GM12878 (cell line): ENCODE measurements around the gene SERPINI1. TPM values are rescaled to one million over a fixed set of nuclear protein-coding genes. Genes with fewer than 3 reads are reported as not detected.

Source experiments
- ATAC-seq: fragments of 200-7000 bp; cut with Tn5 transposase; 3 replicates; pipeline ENCODE4 v1.9.1; 2020; ENCODE audit warnings: mild to moderate bottlenecking, moderate library complexity
- BruUV-seq: library from RNA; stranded (reverse); fragments of 400-500 nt; replicated peaks from 2 replicates; lab custom pipeline; 2021; lab: Mats Ljungman, UMichigan
- CTCF ChIA-PET: fragments of 300-600 bp; sonication (Branson Sonifier 250); formaldehyde crosslinking; extraction: SDS; loops from one replicate; lab custom pipeline; 2021; ENCODE audit warnings: inconsistent platforms; lab: Yijun Ruan, JAX
- POLR2A ChIA-PET: fragments of 350-600 bp; formaldehyde crosslinking; extraction: SDS; loops from one replicate; lab custom pipeline; 2021; ENCODE audit warnings: inconsistent platforms; lab: Charles Lee
- RAD21 ChIA-PET: fragments of 300-600 bp; sonication (Branson Sonifier 250); formaldehyde crosslinking; loops from one replicate; lab custom pipeline; 2023; ENCODE audit warnings: antibody characterized with exemption; ENCODE audit not compliant: unreplicated experiment; lab: Charles Lee
- SMC1A ChIA-PET: fragments of 300-600 bp; sonication (Branson Sonifier 250); formaldehyde crosslinking; loops from one replicate; lab custom pipeline; 2023; ENCODE audit not compliant: unreplicated experiment, uncharacterized antibody; lab: Charles Lee
- DNase-seq: peaks from one replicate; pipeline ENCODE4 v3.0.0-alpha.2; 2011; ENCODE audit warnings: low read depth, low spot score
- FAIRE-seq: peaks from 3 replicates; lab custom pipeline; 2011; peaks lifted over from hg19 to GRCh38; lab: Jason Lieb, UNC
- H2AFZ ChIP-seq: 2 replicates; pipeline ENCODE4 v1.6.0; 2011; ENCODE audit warnings: low read depth, low read length, control low read depth; ENCODE audit not compliant: control insufficient read depth
- H3K27ac ChIP-seq: 2 replicates; pipeline ENCODE4 v1.5.1; 2011; ENCODE audit warnings: control low read depth; ENCODE audit not compliant: control insufficient read depth, insufficient read depth
- H3K27me3 ChIP-seq, 2 experiments: replicated peaks in 1 of 2; 2 replicates each; pipeline versions ENCODE4 v1.6.0 to v1.6.1; 2011; ENCODE audit warnings: low read length in 1 of 2; ENCODE audit not compliant: control insufficient read depth in 2 of 2, insufficient read depth in 2 of 2
- H3K36me3 ChIP-seq, 2 experiments: 2 replicates each; pipeline ENCODE4 v1.5.1; 2011; ENCODE audit warnings: low read length in 1 of 2; ENCODE audit not compliant: control insufficient read depth in 2 of 2, insufficient read depth in 2 of 2
- H3K4me1 ChIP-seq: 2 replicates; pipeline ENCODE4 v1.6.1; 2011; ENCODE audit warnings: mild to moderate bottlenecking, low read length, moderate library complexity, mixed read lengths; ENCODE audit not compliant: control insufficient read depth, insufficient read depth
- H3K4me2 ChIP-seq: 2 replicates; pipeline ENCODE4 v1.6.0; 2011; ENCODE audit warnings: control low read depth; ENCODE audit not compliant: control insufficient read depth, insufficient read depth
- H3K4me3 ChIP-seq: fragments of 200-600 bp; sonication (generic); 2 replicates; pipeline ENCODE4 v1.5.1; 2016
- H3K79me2 ChIP-seq: 2 replicates; pipeline ENCODE4 v1.6.0; 2011; ENCODE audit warnings: low read length; ENCODE audit not compliant: control insufficient read depth, insufficient read depth
- H3K9ac ChIP-seq: 2 replicates; pipeline ENCODE4 v1.8.0; 2011; ENCODE audit warnings: low read length, control low read depth, mixed read lengths; ENCODE audit not compliant: control insufficient read depth, insufficient read depth
- H3K9me3 ChIP-seq: replicated peaks from 3 replicates; pipeline ENCODE4 v1.5.1; 2011; ENCODE audit warnings: mild to moderate bottlenecking, low read length; ENCODE audit not compliant: control insufficient read depth, insufficient read depth
- H4K20me1 ChIP-seq: 2 replicates; pipeline ENCODE4 v1.6.0; 2011; ENCODE audit not compliant: control insufficient read depth, insufficient read depth
- CBFB ChIP-seq: IDR thresholded peaks from 2 replicates; pipeline ENCODE4 v1.6.1; 2016; ENCODE audit warnings: antibody characterized with exemption, low read depth
- CHD2 ChIP-seq: IDR thresholded peaks from 2 replicates; pipeline ENCODE4 v1.6.1; 2011; ENCODE audit warnings: low read depth, low read length, improper control_type of control experiment, borderline replicate concordance
- FOS ChIP-seq: IDR thresholded peaks from 3 replicates; pipeline ENCODE4 v1.6.1; 2011; ENCODE audit warnings: borderline replicate concordance; ENCODE audit not compliant: insufficient read length; ENCODE audit errors: extremely low read depth
- RAD21 ChIP-seq: IDR thresholded peaks from 2 replicates; pipeline ENCODE4 v1.6.1; 2011; ENCODE audit warnings: mild to moderate bottlenecking, low read depth, low read length, moderate library complexity; ENCODE audit not compliant: insufficient read depth
- SMC3 ChIP-seq: IDR thresholded peaks from 2 replicates; pipeline ENCODE4 v1.6.1; 2011; ENCODE audit warnings: low read length, improper control_type of control experiment, borderline replicate concordance
- YY1 ChIP-seq: IDR thresholded peaks from 2 replicates; pipeline ENCODE4 v1.6.1; 2011; ENCODE audit warnings: low read depth, mild to moderate bottlenecking, low read length
- ZNF622 ChIP-seq: fragments of 450-650 bp; IDR thresholded peaks from 2 replicates; pipeline ENCODE4 v1.6.1; 2017; ENCODE audit warnings: mild to moderate bottlenecking, inconsistent platforms
- WGBS: methylation state at CpG from one replicate; pipeline ENCODE4 v1.1.6; 2016; ENCODE audit warnings: low lambda C conversion rate; ENCODE audit not compliant: insufficient replicate concordance, insufficient coverage; ENCODE audit errors: missing lambda C conversion rate; 5-methylcytosine and 5-hydroxymethylcytosine counted together
- in situ Hi-C: fragments of 300-500 bp; cut with MboI; formaldehyde crosslinking; loops from 9 replicates; pipeline ENCODE4 v1.14.3; 2018; ENCODE audit warnings: mixed read lengths
- intact Hi-C: fragments of 100-400 bp; cut with micrococcal nuclease; formaldehyde crosslinking; loops from one replicate; pipeline ENCODE4 v1.14.2; 2022; ENCODE audit not compliant: unreplicated experiment
- polyA plus RNA-seq, 11 experiments: library from polyadenylated mRNA; depleted of rRNA in 4 of 11; unstranded in 6 of 11; stranded (reverse) in 5 of 11; fragments of >200 nt; fragmentation: Nextera tagmentation in 4 of 11; fragmentation: Illumina TruSeq in 1 of 11; extraction: Ambion mirVana in 4 of 11; extraction: Trizol in 1 of 11; gene quantifications; 1 replicate in 1 of 11; 2 replicates in 10 of 11; pipeline versions ENCODE4 v1.2.1 to v1.2.3, GENCODE V29; 2011 to 2016; ENCODE audit warnings: inconsistent platforms in 2 of 11, missing spikeins in 2 of 11, low read depth in 1 of 11
- total RNA-seq, 4 experiments: library from RNA; depleted of rRNA in 3 of 4; stranded (reverse); fragments of >200 nt in 3 of 4; fragmentation: Illumina TruSeq in 1 of 4; extraction: Trizol in 1 of 4; gene quantifications; 2 replicates each; pipeline versions ENCODE4 v1.2.1 to v1.2.3, GENCODE V29; 2013 to 2021
- TF ChIP-seq, protein P1 (sequence below): fragments of 450-650 bp; IDR thresholded peaks from 2 replicates; pipeline ENCODE4 v1.6.1; 2017; ENCODE audit warnings: mild to moderate bottlenecking, moderate library complexity
- TF ChIP-seq, protein P2 (sequence below), 3 experiments: IDR thresholded peaks in 2 of 3; conservative IDR thresholded peaks in 1 of 3; 2 replicates each; pipeline ENCODE4 v1.5.1; 2011; ENCODE audit warnings: low read depth in 3 of 3, low read length in 3 of 3, mild to moderate bottlenecking in 3 of 3, control low read depth in 2 of 3, moderate library complexity in 2 of 3, inconsistent platforms in 1 of 3, mixed read lengths in 1 of 3; ENCODE audit not compliant: control insufficient read depth in 2 of 3, insufficient read depth in 1 of 3; ENCODE audit errors: extremely low read depth in 1 of 3
- TF ChIP-seq, protein P3 (sequence below): IDR thresholded peaks from 2 replicates; pipeline ENCODE4 v1.6.1; 2012; ENCODE audit warnings: improper control_type of control experiment, low read depth, low read length; ENCODE audit not compliant: insufficient replicate concordance

SERPINI1 gene
- total and polyA plus RNA-seq, 10 of the 15 experiments (the other 5 are each of a cell fraction or from before 2014, with no cell fraction given) = 1.5 to 7.6 (median 3.6) TPM

DNA sequence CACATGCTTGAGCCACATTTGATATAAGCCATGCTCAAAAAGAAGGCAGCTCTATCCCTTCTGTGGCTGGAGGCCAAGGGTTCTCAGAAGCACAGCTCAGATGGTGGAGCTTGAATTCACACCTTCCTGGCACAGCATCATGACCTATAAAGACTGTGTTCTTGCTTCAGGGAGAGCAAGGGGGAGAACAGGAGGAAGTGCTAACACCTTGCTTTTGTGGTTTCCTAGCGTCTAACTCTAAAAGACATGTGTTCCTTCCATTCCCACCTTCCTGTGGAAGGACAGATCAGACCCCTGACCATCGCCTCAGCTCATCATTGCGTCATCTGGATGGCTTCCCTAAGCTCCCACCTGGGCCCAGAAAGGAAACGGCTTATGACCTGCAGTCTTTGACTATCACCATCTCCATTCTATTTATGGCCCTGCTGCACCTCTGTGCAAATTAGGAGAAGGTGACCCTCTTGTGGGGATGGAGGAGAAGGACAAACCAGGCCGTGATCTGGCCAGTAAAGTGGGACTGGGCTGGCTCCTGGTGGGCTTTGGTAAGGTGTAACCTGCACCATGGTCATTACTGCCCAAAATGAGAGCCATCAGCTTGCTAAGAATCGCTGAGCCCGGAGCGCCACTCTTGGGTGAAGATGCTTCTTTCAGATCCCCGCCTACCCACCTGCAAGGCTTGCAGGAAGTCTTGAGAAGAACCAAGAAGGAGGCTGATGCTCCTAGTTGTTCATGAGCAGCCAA is 128.5 kb downstream of the SERPINI1 start:
- H2AFZ ChIP-seq = no peak overlapping the region
- no peaks in the 10 kb centered on the region for H3K9me3 ChIP-seq
- ChIA-PET SMC1A (no interaction called here), CTCF (interaction anchor here (1.5 to 2.4 kb wide), 2 partner anchors 8 to 18 kb away, joined by 4 to 9 read pairs; no protein-coding TSS in a partner anchor), RAD21 (no interaction called here), POLR2A (no interaction called here)
- intact Hi-C loops (no loop called here), in situ Hi-C loops (no loop called here)
- no peak overlapping the region for H3K9ac ChIP-seq
- TF ChIP-seq SMC3 (peak; percentile 3; the same call in 1 of the 2 replicates), CHD2 (no peak), YY1 (no peak), CBFB (no peak), ZNF622 (no peak), FOS (no peak), RAD21 (peak; percentile 47; the same call in 1 of the 2 replicates)
- TF ChIP-seq, protein P1, sequence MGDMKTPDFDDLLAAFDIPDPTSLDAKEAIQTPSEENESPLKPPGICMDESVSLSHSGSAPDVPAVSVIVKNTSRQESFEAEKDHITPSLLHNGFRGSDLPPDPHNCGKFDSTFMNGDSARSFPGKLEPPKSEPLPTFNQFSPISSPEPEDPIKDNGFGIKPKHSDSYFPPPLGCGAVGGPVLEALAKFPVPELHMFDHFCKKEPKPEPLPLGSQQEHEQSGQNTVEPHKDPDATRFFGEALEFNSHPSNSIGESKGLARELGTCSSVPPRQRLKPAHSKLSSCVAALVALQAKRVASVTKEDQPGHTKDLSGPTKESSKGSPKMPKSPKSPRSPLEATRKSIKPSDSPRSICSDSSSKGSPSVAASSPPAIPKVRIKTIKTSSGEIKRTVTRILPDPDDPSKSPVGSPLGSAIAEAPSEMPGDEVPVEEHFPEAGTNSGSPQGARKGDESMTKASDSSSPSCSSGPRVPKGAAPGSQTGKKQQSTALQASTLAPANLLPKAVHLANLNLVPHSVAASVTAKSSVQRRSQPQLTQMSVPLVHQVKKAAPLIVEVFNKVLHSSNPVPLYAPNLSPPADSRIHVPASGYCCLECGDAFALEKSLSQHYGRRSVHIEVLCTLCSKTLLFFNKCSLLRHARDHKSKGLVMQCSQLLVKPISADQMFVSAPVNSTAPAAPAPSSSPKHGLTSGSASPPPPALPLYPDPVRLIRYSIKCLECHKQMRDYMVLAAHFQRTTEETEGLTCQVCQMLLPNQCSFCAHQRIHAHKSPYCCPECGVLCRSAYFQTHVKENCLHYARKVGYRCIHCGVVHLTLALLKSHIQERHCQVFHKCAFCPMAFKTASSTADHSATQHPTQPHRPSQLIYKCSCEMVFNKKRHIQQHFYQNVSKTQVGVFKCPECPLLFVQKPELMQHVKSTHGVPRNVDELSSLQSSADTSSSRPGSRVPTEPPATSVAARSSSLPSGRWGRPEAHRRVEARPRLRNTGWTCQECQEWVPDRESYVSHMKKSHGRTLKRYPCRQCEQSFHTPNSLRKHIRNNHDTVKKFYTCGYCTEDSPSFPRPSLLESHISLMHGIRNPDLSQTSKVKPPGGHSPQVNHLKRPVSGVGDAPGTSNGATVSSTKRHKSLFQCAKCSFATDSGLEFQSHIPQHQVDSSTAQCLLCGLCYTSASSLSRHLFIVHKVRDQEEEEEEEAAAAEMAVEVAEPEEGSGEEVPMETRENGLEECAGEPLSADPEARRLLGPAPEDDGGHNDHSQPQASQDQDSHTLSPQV = no peak
- TF ChIP-seq, protein P2, sequence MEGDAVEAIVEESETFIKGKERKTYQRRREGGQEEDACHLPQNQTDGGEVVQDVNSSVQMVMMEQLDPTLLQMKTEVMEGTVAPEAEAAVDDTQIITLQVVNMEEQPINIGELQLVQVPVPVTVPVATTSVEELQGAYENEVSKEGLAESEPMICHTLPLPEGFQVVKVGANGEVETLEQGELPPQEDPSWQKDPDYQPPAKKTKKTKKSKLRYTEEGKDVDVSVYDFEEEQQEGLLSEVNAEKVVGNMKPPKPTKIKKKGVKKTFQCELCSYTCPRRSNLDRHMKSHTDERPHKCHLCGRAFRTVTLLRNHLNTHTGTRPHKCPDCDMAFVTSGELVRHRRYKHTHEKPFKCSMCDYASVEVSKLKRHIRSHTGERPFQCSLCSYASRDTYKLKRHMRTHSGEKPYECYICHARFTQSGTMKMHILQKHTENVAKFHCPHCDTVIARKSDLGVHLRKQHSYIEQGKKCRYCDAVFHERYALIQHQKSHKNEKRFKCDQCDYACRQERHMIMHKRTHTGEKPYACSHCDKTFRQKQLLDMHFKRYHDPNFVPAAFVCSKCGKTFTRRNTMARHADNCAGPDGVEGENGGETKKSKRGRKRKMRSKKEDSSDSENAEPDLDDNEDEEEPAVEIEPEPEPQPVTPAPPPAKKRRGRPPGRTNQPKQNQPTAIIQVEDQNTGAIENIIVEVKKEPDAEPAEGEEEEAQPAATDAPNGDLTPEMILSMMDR (IDR thresholded peaks at IDR 0.05 in 2 of 3, conservative IDR thresholded peaks at IDR 0.05 in 1 of 3; ENCODE audit: control insufficient read depth in 2 of 3, extremely low read depth in 1 of 3, insufficient read depth in 1 of 3, low read depth in 3 of 3, low read length in 3 of 3) = 0 out of 6 replicates have a peak, but pooled peaks of 1 of the 3 experiments have one; percentile 4
- TF ChIP-seq, protein P3, sequence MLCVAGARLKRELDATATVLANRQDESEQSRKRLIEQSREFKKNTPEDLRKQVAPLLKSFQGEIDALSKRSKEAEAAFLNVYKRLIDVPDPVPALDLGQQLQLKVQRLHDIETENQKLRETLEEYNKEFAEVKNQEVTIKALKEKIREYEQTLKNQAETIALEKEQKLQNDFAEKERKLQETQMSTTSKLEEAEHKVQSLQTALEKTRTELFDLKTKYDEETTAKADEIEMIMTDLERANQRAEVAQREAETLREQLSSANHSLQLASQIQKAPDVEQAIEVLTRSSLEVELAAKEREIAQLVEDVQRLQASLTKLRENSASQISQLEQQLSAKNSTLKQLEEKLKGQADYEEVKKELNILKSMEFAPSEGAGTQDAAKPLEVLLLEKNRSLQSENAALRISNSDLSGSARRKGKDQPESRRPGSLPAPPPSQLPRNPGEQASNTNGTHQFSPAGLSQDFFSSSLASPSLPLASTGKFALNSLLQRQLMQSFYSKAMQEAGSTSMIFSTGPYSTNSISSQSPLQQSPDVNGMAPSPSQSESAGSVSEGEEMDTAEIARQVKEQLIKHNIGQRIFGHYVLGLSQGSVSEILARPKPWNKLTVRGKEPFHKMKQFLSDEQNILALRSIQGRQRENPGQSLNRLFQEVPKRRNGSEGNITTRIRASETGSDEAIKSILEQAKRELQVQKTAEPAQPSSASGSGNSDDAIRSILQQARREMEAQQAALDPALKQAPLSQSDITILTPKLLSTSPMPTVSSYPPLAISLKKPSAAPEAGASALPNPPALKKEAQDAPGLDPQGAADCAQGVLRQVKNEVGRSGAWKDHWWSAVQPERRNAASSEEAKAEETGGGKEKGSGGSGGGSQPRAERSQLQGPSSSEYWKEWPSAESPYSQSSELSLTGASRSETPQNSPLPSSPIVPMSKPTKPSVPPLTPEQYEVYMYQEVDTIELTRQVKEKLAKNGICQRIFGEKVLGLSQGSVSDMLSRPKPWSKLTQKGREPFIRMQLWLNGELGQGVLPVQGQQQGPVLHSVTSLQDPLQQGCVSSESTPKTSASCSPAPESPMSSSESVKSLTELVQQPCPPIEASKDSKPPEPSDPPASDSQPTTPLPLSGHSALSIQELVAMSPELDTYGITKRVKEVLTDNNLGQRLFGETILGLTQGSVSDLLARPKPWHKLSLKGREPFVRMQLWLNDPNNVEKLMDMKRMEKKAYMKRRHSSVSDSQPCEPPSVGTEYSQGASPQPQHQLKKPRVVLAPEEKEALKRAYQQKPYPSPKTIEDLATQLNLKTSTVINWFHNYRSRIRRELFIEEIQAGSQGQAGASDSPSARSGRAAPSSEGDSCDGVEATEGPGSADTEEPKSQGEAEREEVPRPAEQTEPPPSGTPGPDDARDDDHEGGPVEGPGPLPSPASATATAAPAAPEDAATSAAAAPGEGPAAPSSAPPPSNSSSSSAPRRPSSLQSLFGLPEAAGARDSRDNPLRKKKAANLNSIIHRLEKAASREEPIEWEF = no peak
- no peaks in the 10 kb centered on the region for H3K79me2 ChIP-seq
- 55% methylated on average over 9 of the region's 9 CpGs for WGBS
- no peaks in the 10 kb centered on the region for H3K36me3 ChIP-seq
- no peak overlapping the region for H3K4me3 ChIP-seq
- BruUV-seq = no TSS peak
- H4K20me1 ChIP-seq = no peaks in the 10 kb centered on the region
- H3K27me3 ChIP-seq = no peaks in the 10 kb centered on the region
- no peak overlapping the region for H3K4me2 ChIP-seq
- no peaks in the 10 kb centered on the region for H3K4me1 ChIP-seq
- H3K27ac ChIP-seq = no peak overlapping the region
- ATAC-seq (no peak), DNase-seq (no peak), FAIRE-seq (no peak)
